Smooth muscle cell (in vitro differentiated cells): ENCODE data around the gene ENAH. TPM values are rescaled to one million over a fixed set of nuclear protein-coding genes. Genes with fewer than 3 reads are reported as not detected.

Experiments
- DNase-seq: peaks from one replicate; lab custom pipeline; 2025; ENCODE audit not compliant: unreplicated experiment; lab: John Stamatoyannopoulos, UW
- H2AFZ ChIP-seq: fragments of 200-600 bp; sonication (generic); 2 replicates; pipeline ENCODE4 v1.6.0; 2016; ENCODE audit warnings: antibody characterized with exemption, low read depth, mild to moderate bottlenecking
- H3F3A ChIP-seq: fragments of 200-600 bp; sonication (generic); 2 replicates; pipeline ENCODE4 v1.6.0; 2017; ENCODE audit warnings: antibody characterized with exemption, low read depth
- H3K27ac ChIP-seq: fragments of 200-600 bp; sonication (generic); 2 replicates; pipeline ENCODE4 v1.5.1; 2016; ENCODE audit warnings: low read depth, mild to moderate bottlenecking
- H3K27me3 ChIP-seq: fragments of 200-600 bp; sonication (generic); 2 replicates; pipeline ENCODE4 v1.6.1; 2016; ENCODE audit warnings: low read depth, mild to moderate bottlenecking
- H3K36me3 ChIP-seq: fragments of 200-600 bp; sonication (generic); 2 replicates; pipeline ENCODE4 v1.5.1; 2016; ENCODE audit warnings: low read depth
- H3K4me1 ChIP-seq: fragments of 200-600 bp; sonication (generic); 2 replicates; pipeline ENCODE4 v1.5.1; 2016; ENCODE audit warnings: low read depth
- H3K4me2 ChIP-seq: fragments of 200-600 bp; sonication (generic); 2 replicates; pipeline ENCODE4 v1.6.0; 2016; ENCODE audit warnings: mild to moderate bottlenecking
- H3K4me3 ChIP-seq: fragments of 200-600 bp; sonication (generic); 2 replicates; pipeline ENCODE4 v1.5.1; 2016; ENCODE audit warnings: mild to moderate bottlenecking
- H3K79me2 ChIP-seq: fragments of 200-600 bp; sonication (generic); 2 replicates; pipeline ENCODE4 v1.6.0; 2016; ENCODE audit warnings: low read depth, mild to moderate bottlenecking
- H3K9ac ChIP-seq: fragments of 200-600 bp; sonication (generic); 2 replicates; pipeline ENCODE4 v1.6.0; 2016; ENCODE audit warnings: low read depth
- H3K9me3 ChIP-seq: fragments of 200-600 bp; sonication (generic); replicated peaks from 2 replicates; pipeline ENCODE4 v1.5.1; 2016; ENCODE audit warnings: low read depth
- H4K20me1 ChIP-seq: fragments of 200-600 bp; sonication (generic); 2 replicates; pipeline ENCODE4 v1.6.0; 2016; ENCODE audit warnings: low read depth
- CTCF ChIP-seq: fragments of 200-600 bp; sonication (generic); IDR thresholded peaks from 2 replicates; pipeline ENCODE4 v1.5.1; 2017; ENCODE audit warnings: borderline replicate concordance, mild to moderate bottlenecking, antibody characterized with exemption; ENCODE audit not compliant: insufficient read depth, poor library complexity, severe bottlenecking
- WGBS: methylation state at CpG from one replicate; pipeline ENCODE4 v1.1.7; 2016; ENCODE audit warnings: low lambda C conversion rate; 5-methylcytosine and 5-hydroxymethylcytosine counted together
- polyA plus RNA-seq: library from polyadenylated mRNA; unstranded; fragments of >200 nt; fragmentation: Nextera tagmentation; extraction: Ambion mirVana; gene quantifications from 2 replicates; pipeline ENCODE4 v1.2.1, GENCODE V29; 2016
- total RNA-seq: library from RNA; depleted of rRNA; stranded (reverse); fragments of >200 nt; gene quantifications from 2 replicates; pipeline ENCODE4 v1.2.3, GENCODE V29; 2014

Gene ENAH
- total and polyA plus RNA-seq, 2 experiments from 2014 or later, result 39.3 to 147 TPM

DNA sequence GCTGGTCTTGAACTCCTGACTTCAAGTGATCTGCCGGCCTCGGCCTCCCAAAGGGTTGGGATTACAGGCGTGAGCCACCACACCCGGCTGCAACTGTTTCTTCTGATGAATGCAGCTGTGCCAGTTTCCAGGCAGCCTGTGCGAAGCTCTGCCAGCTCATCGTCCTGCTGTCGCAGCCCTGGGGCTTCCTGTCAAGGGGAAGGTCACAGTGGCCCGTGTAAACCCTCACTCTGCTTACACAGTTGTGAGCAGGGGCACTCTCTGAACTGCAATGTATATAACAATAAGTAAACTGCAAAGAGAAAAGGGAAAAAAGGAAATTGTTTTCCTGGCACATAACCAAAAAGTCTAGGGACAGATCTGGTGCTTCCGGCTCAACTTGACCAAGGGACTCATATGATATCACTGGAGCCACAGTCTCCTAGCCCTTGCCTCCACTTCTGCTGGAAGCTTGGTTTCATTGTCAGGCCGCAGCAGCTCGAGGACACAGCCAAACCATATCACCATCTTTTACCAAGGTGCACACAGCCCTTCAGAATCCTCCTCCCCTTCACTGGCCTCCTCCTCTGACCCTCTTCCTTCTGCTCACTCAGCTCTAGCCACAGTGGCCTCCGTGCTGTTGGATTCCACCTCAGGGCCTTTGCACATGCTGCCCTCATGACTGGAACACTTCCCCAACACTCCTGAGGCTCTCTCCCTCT lies 202.3 kb downstream of the ENAH start:
- no peak overlapping the region for H3K4me2 ChIP-seq
- no peak for DNase-seq
- H2AFZ ChIP-seq, result no peak overlapping the region
- H3K9me3 ChIP-seq, result no peaks in the 10 kb centered on the region
- H3K27me3 ChIP-seq, result no peaks in the 10 kb centered on the region
- no peak for TF ChIP-seq CTCF
- H4K20me1 ChIP-seq, result no peaks in the 10 kb centered on the region
- H3K36me3 ChIP-seq, result no peaks in the 10 kb centered on the region
- H3K4me1 ChIP-seq, result peaks cover 6% of the 10 kb centered on the region
- no peak overlapping the region for H3K9ac ChIP-seq
- WGBS, result 91% methylated on average over 12 of the region's 12 CpGs
- H3K4me3 ChIP-seq, result no peak overlapping the region
- no peak overlapping the region for H3K27ac ChIP-seq
- peaks cover 11% of the 10 kb centered on the region for H3F3A ChIP-seq
- no peaks in the 10 kb centered on the region for H3K79me2 ChIP-seq

GRCh38 chr1:225449774-225450173 lies 203.1 kb downstream of the ENAH start:
- Histone ChIP-seq H3K4me3 (no peak overlapping the region), H2AFZ (no peak overlapping the region), H3K9me3 (no peaks in the 10 kb centered on the region), H3K79me2 (no peaks in the 10 kb centered on the region), H3K27me3 (no peaks in the 10 kb centered on the region), H3K4me2 (no peak overlapping the region), H3K9ac (no peak overlapping the region), H3K27ac (no peak overlapping the region), H4K20me1 (no peaks in the 10 kb centered on the region), H3K4me1 (peaks cover 6% of the 10 kb centered on the region), H3F3A (peaks cover 11% of the 10 kb centered on the region), H3K36me3 (no peaks in the 10 kb centered on the region)
- no peak for TF ChIP-seq CTCF
- DNase-seq, result no peak
- WGBS, result 97% methylated on average over 5 of the region's 5 CpGs

- H4K20me1 ChIP-seq, result no peaks in the 10 kb centered on the region
These were observed 203.7 kb downstream of the ENAH start for GRCh38 chr1:225449261-225449660.

More at GRCh38 chr1:225449261-225449660, 203.7 kb downstream of the ENAH start:
- Histone ChIP-seq H3F3A (peaks cover 8% of the 10 kb centered on the region), H2AFZ (no peak overlapping the region), H3K36me3 (no peaks in the 10 kb centered on the region), H3K4me3 (no peak overlapping the region), H3K27ac (no peak overlapping the region), H3K27me3 (no peaks in the 10 kb centered on the region), H3K9me3 (no peaks in the 10 kb centered on the region), H3K9ac (no peak overlapping the region), H3K4me1 (peaks cover 2% of the 10 kb centered on the region), H3K79me2 (no peaks in the 10 kb centered on the region), H3K4me2 (no peak overlapping the region)
- WGBS, result 59% methylated on average over 9 of the region's 9 CpGs
- no peak for DNase-seq
- no peak for TF ChIP-seq CTCF
